GM18511 (cell line): Measurements from ENCODE around the gene GLRA3.
"Not testable (repeated sequence)": the region's sequence is repeated elsewhere in the genome, so short reads cannot be mapped to it uniquely, and the experiment has no call there.

Source experiments
- ATAC-seq: cut with Tn5 transposase; IDR thresholded peaks from one replicate; pipeline ENCODE4 v1.9.1; 2021; ENCODE audit warnings: mild to moderate bottlenecking, moderate library complexity; ENCODE audit not compliant: unreplicated experiment

Gene GLRA3

GRCh38 chr4:174669270-174669669 is 159.8 kb downstream of the GLRA3 start:
- ATAC-seq = no peak

- ATAC-seq = no peak
Observed at GRCh38 chr4:174665799-174666198, 163.2 kb downstream of the GLRA3 start.

- no peak for ATAC-seq
Observed at GRCh38 chr4:174663216-174663615, 165.8 kb downstream of the GLRA3 start.

- ATAC-seq = no peak
Observed at GRCh38 chr4:174658246-174658645, 170.8 kb downstream of the GLRA3 start.

GRCh38 chr4:174657472-174657871 is 171.6 kb downstream of the GLRA3 start:
- ATAC-seq = no peak

- ATAC-seq = no peak
Observed at GRCh38 chr4:174654634-174655033, 174.4 kb downstream of the GLRA3 start.

- no peak for ATAC-seq
Observed at GRCh38 chr4:174650711-174651355, 178.2 kb downstream of the GLRA3 start.

GRCh38 chr4:174648812-174649211 is 180.2 kb downstream of the GLRA3 start:
- no peak for ATAC-seq

GRCh38 chr4:174646326-174646725 is 182.7 kb downstream of the GLRA3 start:
- no peak for ATAC-seq

GRCh38 chr4:174640146-174640545 is 188.9 kb downstream of the GLRA3 start:
- no peak for ATAC-seq

- ATAC-seq = no peak
Observed at GRCh38 chr4:174635732-174636131, 193.3 kb downstream of the GLRA3 start.

- no peak for ATAC-seq
Observed at GRCh38 chr4:174633399-174633798, 195.6 kb downstream of the GLRA3 start.

GRCh38 chr4:174631901-174632758 is 196.9 kb downstream of the GLRA3 start:
- peak; percentile 69 for ATAC-seq

- not testable (repeated sequence) for ATAC-seq
Observed at GRCh38 chr4:174629907-174630450, 199.1 kb downstream of the GLRA3 start.

GRCh38 chr4:174629265-174629664 is 199.8 kb downstream of the GLRA3 start:
- ATAC-seq = no peak

- ATAC-seq = no peak
Observed at GRCh38 chr4:174628191-174628590, 200.9 kb downstream of the GLRA3 start.

GRCh38 chr4:174627473-174627872 is 201.6 kb downstream of the GLRA3 start:
- no peak for ATAC-seq

GRCh38 chr4:174626342-174627008 is 202.6 kb downstream of the GLRA3 start:
- no peak for ATAC-seq

GRCh38 chr4:174616661-174617060 is 212.4 kb downstream of the GLRA3 start:
- no peak for ATAC-seq

- no peak for ATAC-seq
Observed at GRCh38 chr4:174613979-174614378, 215.1 kb downstream of the GLRA3 start.

GRCh38 chr4:174611792-174612191 is 217.3 kb downstream of the GLRA3 start:
- ATAC-seq = no peak
